ENCODE results near the gene NOP10. TPM values are rescaled to one million over a fixed set of nuclear protein-coding genes. Genes with fewer than 3 reads are reported as not detected.
"Not testable (repeated sequence)": the region's sequence is repeated elsewhere in the genome, so short reads cannot be mapped to it uniquely, and the experiment has no call there.

NOP10 gene
- total RNA-seq, 1 experiment from 2014 or later = 257 TPM

DNA sequence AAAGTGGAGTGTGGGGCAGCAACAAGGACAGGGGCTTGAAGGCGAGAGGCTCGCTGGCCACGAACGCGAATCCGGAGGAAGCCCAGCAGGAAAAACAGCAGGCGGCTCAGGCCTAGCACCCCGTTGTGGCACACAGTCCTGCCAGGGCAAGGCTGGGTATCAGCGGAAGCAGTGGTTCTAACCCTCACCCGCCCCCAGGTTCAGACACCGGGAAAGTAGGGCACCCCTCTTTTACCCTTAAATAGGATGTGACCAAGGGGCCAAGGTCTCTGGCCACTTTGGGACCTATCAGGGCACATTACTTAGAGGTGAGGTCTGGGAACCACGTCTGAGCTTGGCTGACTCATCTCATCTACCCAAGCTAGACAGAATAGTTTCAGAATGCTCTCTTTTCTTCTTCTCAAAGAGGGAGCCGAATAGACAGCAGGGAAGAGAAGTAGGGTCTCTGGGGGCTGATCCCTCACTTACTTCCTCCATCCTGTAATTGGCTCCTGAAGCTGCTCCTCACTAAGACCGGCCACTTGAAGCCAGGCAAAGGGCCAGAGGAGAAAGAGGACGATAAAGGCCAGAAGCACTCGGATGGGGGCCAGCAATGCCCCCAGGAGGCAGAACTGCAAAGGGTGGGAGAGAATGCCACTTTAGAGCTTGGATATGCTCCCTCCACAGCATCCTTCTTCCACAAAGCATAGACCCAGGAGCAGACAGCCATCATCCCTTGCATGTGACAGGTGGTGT lies 22.3 kb upstream of the NOP10 start:
- Histone ChIP-seq H3K36me3 (peaks cover 7% of the 10 kb centered on the region), H3K4me3 (no peak overlapping the region; the same call in 1 of the 2 replicates), H3K9me3 (replicated peaks) (no peaks in the 10 kb centered on the region)

DNA sequence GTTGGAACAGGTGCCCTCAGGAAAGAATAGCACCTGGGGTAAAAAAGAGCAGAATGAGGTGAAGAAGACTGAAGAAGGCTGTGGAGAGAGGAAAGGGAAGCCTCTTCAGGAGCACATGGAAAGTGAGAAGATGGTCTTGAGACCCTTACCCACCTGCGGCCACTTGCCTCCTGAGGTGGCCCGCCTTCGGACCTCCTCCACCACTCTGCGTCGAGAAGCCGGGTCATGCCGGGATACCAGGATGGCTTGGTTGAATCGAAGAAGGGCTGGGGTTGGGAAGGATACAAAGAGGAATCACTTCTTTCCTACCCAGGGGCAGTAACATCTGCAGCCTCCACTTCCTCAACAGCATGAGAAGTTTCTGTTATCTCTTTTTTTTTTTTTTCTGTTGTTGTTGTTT lies 21.1 kb upstream of the NOP10 start:
- H3K4me3 ChIP-seq = no peak overlapping the region
- no peak for DNase-seq

More for the DNA sequence above, 22.3 kb upstream of the NOP10 start:
- DNase-seq = no peak
- H3K27ac ChIP-seq = no peak overlapping the region
- H3K4me1 ChIP-seq = peaks cover 6% of the 10 kb centered on the region; the same call in 1 of the 2 replicates
- no peaks in the 10 kb centered on the region for H3K27me3 ChIP-seq

DNA sequence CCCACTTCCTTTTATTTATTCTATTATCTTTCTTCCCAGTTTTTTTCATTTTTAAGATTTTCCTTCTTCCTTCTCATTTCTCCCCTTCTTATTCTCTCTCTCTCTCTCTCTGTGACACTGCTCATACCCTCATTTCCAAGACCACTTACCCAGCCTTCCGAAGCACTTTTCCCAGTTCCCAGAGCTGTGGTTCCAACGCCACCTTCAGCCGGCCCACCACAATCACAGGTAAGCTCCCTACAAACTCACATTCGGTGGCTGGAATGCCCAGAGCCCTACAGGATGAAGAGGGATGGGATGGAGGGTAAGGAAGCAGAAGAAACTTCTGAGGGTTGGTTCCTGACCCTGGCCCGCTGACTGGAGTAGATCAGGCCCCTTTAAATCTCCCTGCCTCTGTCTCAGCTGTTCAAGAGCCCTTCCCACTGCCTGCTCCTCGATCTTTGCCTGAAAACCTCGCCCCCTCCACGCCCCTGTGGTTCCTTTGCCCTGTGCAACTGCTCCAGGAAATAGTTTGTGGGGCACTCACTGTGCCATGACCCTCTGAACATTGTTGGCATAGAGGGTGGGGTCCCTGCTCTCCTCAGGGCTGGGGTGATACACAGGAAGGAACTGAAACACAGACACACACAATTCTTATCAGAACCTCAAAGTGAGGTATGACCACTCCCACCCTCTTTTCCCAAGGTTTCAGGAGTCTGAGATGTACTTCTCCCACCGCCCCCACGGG lies 19.3 kb upstream of the NOP10 start:
- no peak for DNase-seq
- Histone ChIP-seq H3K36me3 (peaks cover 20% of the 10 kb centered on the region), H3K27ac (no peak overlapping the region)

More for the DNA sequence above, 21.1 kb upstream of the NOP10 start:
- Histone ChIP-seq H3K27ac (no peak overlapping the region), H3K27me3 (no peaks in the 10 kb centered on the region), H3K4me1 (peaks cover 6% of the 10 kb centered on the region; the same call in 1 of the 2 replicates), H3K36me3 (peaks cover 15% of the 10 kb centered on the region), H3K9me3 (replicated peaks) (no peaks in the 10 kb centered on the region)

DNA sequence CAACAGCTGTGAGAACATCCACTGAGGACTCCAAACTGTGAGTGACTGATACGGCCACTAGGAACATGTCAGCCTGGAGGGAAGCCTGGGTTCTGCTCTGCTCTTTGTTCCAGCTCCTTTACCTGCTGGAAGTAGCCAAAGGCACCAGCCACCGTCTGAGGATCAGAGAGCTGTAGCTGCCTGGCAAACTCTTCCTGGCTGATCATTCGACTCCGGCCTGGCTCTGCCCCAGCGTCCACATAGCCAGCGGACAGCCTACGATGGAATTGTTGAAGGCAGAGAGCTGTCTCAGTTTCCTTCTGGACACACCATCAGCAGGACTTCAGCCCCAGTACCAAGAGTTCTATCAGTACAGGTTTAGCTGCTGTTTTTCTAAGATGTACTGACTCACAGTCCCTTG lies 18.3 kb upstream of the NOP10 start:
- no peaks in the 10 kb centered on the region for H3K27me3 ChIP-seq
- H3K36me3 ChIP-seq = peaks cover 20% of the 10 kb centered on the region
- H3K4me3 ChIP-seq = no peak overlapping the region
- no peak overlapping the region for H3K27ac ChIP-seq
- DNase-seq = no peak
- H3K9me3 ChIP-seq (replicated peaks) = no peaks in the 10 kb centered on the region
- peaks cover 6% of the 10 kb centered on the region; the same call in 1 of the 2 replicates for H3K4me1 ChIP-seq

More for the DNA sequence above, 19.3 kb upstream of the NOP10 start:
- H3K9me3 ChIP-seq (replicated peaks) = no peaks in the 10 kb centered on the region
- H3K4me1 ChIP-seq = peaks cover 6% of the 10 kb centered on the region; the same call in 1 of the 2 replicates
- no peaks in the 10 kb centered on the region for H3K27me3 ChIP-seq
- no peak overlapping the region for H3K4me3 ChIP-seq

DNA sequence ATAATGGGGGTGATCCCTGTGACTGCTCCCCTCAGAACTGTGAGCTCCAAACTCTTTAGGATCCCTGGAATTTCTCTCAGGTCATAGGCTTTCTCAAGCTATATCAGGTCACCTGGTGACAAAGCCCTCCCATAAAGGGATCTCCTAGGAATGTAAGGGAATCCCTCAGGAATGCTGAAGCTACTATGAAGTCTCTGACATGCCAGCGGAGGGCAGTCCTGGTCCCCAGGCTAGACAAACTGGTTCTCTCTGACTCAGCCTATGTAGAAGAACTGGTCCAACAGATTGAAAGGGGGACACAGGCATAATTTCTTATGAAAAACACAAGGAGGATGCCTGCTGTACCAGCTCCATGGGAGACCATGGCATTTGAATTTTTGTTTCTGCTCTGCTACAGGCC lies 17.4 kb upstream of the NOP10 start:
- H3K27me3 ChIP-seq = no peaks in the 10 kb centered on the region
- H3K36me3 ChIP-seq = peaks cover 18% of the 10 kb centered on the region
- H3K4me3 ChIP-seq = no peak overlapping the region
- DNase-seq = no peak
- H3K9me3 ChIP-seq (replicated peaks) = no peaks in the 10 kb centered on the region
- no peaks in the 10 kb centered on the region for H3K4me1 ChIP-seq
- H3K27ac ChIP-seq = no peak overlapping the region

DNA sequence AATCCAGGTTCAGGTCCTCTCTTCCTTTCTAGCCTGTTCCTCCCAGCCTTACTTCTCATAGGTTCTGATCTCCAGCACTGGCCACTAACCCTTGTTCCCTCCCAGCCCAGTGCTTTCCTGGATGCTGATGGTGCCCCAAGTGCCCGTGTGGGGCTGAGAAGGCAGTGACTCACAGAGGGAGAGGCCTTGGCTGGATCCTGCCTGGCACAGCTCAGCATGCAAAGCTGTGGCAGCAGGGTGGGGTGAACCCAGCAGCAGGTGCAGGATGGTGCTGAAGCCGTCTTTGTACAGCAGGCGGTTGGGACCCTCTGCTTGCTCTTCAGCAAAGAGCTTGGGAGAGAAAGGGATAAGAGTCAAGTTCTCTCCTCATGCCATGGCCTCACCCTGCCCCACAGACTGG lies 16.5 kb upstream of the NOP10 start:
- H3K4me1 ChIP-seq = no peaks in the 10 kb centered on the region
- H3K27ac ChIP-seq = no peak overlapping the region
- no peak for DNase-seq
- no peak overlapping the region for H3K4me3 ChIP-seq
- H3K36me3 ChIP-seq = peaks cover 17% of the 10 kb centered on the region; the same call in 1 of the 2 replicates
- H3K9me3 ChIP-seq (replicated peaks) = no peaks in the 10 kb centered on the region
- H3K27me3 ChIP-seq = no peaks in the 10 kb centered on the region

DNA sequence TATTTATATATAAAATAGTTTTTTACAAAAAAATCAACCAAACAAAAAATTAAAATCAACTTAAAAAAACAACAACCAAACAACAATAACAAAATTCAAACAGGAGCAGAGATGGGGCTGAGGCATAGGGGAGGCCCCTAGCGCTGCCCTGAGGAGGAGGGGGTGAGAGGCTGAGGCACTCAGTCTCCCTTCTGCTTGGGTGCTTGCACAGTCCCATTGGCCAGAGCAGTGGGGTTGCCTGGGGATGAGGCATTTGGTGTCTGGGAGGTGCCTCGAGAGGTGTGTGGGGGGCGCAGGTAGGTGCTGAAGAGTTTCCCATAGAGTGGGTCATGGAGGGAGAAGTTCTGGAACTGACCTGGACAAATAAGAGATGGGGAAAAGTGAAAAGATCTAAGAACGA lies 16.0 kb upstream of the NOP10 start:
- Histone ChIP-seq H3K9me3 (replicated peaks) (no peaks in the 10 kb centered on the region), H3K27me3 (no peaks in the 10 kb centered on the region), H3K27ac (no peak overlapping the region), H3K4me3 (no peak overlapping the region), H3K4me1 (no peaks in the 10 kb centered on the region), H3K36me3 (peaks cover 17% of the 10 kb centered on the region)
- no peak for DNase-seq

DNA sequence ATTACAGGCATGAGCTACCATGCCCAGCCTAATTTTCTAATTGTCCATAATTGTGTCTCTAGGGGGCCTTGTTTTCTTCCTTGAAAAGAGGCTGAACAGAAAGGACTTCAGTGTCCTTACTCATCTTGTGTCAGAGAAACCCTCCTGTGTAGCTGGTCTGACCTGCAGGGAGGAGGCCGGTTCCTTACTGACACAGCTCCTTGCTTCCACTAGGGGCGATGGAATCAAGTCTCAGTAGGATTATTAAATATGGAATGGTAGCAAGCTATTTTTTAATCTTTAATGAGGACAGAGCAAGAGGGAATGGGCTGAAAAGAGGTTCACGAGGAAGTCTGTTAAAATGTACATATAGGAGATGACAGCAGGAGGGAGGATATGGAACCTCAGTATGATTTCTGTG lies 15.4 kb upstream of the NOP10 start:
- H3K36me3 ChIP-seq = peaks cover 17% of the 10 kb centered on the region
- DNase-seq = no peak
- no peak overlapping the region for H3K4me3 ChIP-seq
- H3K4me1 ChIP-seq = no peaks in the 10 kb centered on the region
- H3K27me3 ChIP-seq = no peaks in the 10 kb centered on the region
- H3K9me3 ChIP-seq (replicated peaks) = no peaks in the 10 kb centered on the region
- H3K27ac ChIP-seq = no peak overlapping the region

DNA sequence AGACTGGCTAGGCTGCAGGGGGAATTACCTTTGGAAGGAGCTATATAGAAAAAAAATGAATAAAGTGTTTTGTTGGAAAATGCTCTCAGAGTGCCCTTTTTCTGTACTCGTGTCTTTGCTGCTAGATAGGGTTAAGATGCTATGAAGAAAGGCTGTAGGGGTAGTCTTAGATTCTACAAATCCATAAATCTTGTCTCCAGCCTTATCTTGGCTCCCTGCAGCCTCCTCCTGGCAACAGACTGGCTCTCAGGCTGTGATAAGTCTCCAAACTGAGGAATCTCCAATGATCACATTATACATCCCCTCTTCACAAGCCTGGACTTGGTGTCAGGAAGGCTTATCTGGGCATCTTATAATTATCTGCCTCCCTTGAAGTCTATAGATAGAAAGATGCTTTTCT lies 14.7 kb upstream of the NOP10 start:
- no peaks in the 10 kb centered on the region for H3K4me1 ChIP-seq
- no peak overlapping the region for H3K4me3 ChIP-seq
- DNase-seq = no peak
- H3K36me3 ChIP-seq = peaks cover 13% of the 10 kb centered on the region
- no peak overlapping the region for H3K27ac ChIP-seq
- no peaks in the 10 kb centered on the region for H3K27me3 ChIP-seq
- H3K9me3 ChIP-seq (replicated peaks) = no peaks in the 10 kb centered on the region

DNA sequence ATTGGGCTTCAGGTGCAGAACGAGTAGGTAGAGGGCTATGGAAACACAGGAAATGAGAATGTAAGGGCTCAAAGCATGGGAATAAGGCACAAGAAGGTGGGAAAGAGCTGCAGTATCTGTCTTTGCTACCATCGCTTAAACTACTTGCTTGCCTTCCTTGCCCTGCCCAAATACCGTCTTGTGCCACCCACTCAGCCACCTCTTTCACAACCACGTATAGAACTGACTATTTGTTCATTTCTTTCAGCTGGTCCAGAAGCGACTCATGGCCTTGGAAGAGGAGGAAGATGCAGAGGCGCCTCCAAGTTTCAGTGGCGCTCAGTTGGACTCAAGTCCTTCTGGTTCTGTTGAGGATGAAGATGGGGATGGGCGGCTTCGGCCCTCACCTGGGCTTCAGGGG lies 12.3 kb upstream of the NOP10 start:
- no peak for DNase-seq
- Histone ChIP-seq H3K9me3 (replicated peaks) (no peaks in the 10 kb centered on the region), H3K27ac (no peak overlapping the region), H3K27me3 (no peaks in the 10 kb centered on the region), H3K36me3 (peaks cover 13% of the 10 kb centered on the region), H3K4me3 (no peak overlapping the region), H3K4me1 (no peaks in the 10 kb centered on the region)

DNA sequence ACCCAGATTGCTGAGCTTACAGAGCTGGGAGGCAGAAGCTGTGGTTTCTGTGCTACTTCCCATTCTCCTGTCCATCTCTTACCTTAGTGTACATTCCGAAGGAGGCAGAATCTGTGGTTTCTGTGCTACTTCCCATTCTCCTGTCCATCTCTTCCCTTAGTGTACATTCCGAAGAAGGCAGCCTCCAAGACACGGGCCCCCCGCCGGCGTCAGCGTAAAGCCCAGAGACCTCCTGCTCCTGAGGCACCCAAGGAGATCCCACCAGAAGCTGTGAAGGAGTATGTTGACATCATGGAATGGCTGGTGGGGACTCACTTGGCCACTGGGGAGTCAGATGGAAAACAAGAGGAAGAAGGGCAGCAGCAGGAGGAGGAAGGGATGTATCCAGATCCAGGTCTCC lies 11.3 kb upstream of the NOP10 start:
- DNase-seq = no peak
- H3K4me3 ChIP-seq = no peak overlapping the region

DNA sequence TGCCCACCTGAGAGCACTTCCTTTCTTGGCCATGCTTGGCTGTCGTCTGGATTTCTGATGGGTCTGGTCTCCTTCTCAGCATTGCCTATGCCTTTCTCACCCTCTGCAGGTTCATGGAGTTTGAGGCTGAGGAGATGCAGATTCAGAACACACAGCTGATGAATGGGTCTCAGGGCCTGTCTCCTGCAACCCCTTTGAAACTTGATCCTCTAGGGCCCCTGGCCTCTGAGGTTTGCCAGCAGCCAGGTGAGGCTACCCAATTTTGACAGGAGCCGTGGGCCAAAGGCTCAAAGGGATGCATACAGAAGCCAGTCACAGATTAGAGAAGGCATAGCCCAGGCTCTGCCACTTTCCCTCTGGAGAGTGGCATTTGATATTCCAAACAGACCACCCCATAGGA lies 10.7 kb upstream of the NOP10 start:
- no peak for DNase-seq
- H3K4me1 ChIP-seq = no peaks in the 10 kb centered on the region
- H3K4me3 ChIP-seq = no peak overlapping the region
- H3K27me3 ChIP-seq = 0 out of 2 replicates have a peak, but pooled peaks cover 4% of the 10 kb centered on the region
- H3K9me3 ChIP-seq (replicated peaks) = no peaks in the 10 kb centered on the region
- peaks cover 3% of the 10 kb centered on the region; the same call in 1 of the 2 replicates for H3K36me3 ChIP-seq
- H3K27ac ChIP-seq = no peak overlapping the region

More for the DNA sequence above, 11.3 kb upstream of the NOP10 start:
- no peaks in the 10 kb centered on the region for H3K27me3 ChIP-seq
- H3K36me3 ChIP-seq = peaks cover 7% of the 10 kb centered on the region
- H3K9me3 ChIP-seq (replicated peaks) = no peaks in the 10 kb centered on the region
- no peak overlapping the region for H3K27ac ChIP-seq
- no peaks in the 10 kb centered on the region for H3K4me1 ChIP-seq

DNA sequence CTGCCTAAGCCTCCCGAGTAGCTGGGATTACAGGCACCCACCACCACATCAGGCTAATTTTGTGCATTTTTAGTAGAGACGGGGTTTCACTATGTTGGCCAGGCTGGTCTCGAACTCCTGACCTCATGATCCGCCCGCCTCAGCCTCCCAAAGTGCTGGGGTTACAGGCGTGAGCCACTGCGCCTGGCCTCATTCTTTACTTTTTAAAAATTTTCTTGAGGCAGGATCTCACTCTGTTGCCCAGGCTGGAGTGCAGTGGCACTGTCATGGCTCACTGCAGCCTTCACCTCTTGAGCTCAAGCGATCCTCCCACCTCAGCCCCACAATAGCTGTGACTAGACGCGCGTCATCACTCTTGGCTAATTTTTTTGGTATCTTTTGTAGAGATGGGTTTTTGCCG lies 10.1 kb upstream of the NOP10 start:
- not testable (repeated sequence) for H3K27me3 ChIP-seq; H3K27ac ChIP-seq; H3K36me3 ChIP-seq; H3K4me1 ChIP-seq; DNase-seq; H3K4me3 ChIP-seq; H3K9me3 ChIP-seq (replicated peaks)

DNA sequence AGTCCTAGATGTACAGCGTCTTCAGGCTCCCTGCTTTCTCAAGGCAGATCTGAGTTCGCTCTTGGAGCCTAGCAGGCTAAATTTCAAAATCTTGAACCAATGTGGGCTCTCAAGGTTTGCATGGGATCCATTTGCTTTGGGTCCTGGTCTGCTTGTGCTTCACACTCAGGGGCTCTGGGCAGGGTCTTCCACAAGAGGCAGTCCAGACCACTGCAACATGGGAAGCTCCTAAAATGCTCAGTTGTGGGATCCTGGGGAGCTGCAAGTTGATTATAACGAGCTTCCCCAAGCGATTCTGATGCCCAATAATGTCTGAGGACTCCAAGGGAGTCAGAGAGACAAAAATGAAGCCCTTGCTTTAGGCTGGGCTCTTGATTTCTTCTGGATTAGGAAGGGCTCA lies 6.8 kb upstream of the NOP10 start:
- no peak for DNase-seq
- Histone ChIP-seq H3K27me3 (0 out of 2 replicates have a peak, but pooled peaks cover 4% of the 10 kb centered on the region), H3K27ac (no peak overlapping the region), H3K4me1 (no peaks in the 10 kb centered on the region), H3K9me3 (replicated peaks) (no peaks in the 10 kb centered on the region), H3K36me3 (no peaks in the 10 kb centered on the region; the same call in 1 of the 2 replicates), H3K4me3 (no peak overlapping the region)

DNA sequence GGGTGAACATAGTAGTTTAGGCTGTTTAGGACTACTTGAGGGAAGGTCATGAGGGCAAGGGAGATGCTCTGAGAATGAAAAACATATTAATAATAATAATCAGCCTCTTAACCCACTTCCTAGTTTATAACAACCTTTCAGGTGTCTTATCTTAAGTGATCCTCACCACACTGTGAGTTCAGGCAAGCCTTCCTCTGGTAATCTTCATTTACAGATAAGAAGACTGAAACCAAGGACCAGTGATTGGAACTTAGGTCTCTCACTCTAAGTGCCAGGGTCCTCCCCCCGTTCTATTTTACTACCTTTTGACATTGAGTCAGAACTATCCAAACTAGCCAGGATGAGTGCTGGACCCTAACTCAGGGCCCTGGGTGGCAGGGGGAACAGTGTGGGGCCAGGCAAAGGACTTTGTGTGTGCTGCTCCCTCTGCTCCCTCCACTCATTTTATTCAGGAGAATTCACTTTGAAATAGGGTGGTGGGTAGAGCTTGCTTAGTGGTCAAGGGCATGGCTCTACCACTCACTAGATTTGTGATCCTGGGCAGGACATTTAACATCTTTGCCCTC lies 5.9 kb upstream of the NOP10 start:
- no peak overlapping the region for H3K4me3 ChIP-seq
- DNase-seq = no peak
- no peaks in the 10 kb centered on the region for H3K9me3 ChIP-seq (replicated peaks)
- no peak overlapping the region for H3K27ac ChIP-seq
- 0 out of 2 replicates have a peak, but pooled peaks cover 4% of the 10 kb centered on the region for H3K27me3 ChIP-seq
- H3K36me3 ChIP-seq = no peaks in the 10 kb centered on the region; the same call in 1 of the 2 replicates
- H3K4me1 ChIP-seq = no peaks in the 10 kb centered on the region
